GM21619 (cell line): ENCODE data around the gene C16orf54.
A peak's percentile ranks its signal among the peaks of the same experiment; 100 is the strongest.
"Not testable (repeated sequence)": the region's sequence is repeated elsewhere in the genome, so short reads cannot be mapped to it uniquely, and the experiment has no call there.

ENCODE experiments used
- ATAC-seq: cut with Tn5 transposase; IDR thresholded peaks from one replicate; pipeline ENCODE4 v1.9.1; 2021; ENCODE audit not compliant: unreplicated experiment

The C16orf54 gene

DNA sequence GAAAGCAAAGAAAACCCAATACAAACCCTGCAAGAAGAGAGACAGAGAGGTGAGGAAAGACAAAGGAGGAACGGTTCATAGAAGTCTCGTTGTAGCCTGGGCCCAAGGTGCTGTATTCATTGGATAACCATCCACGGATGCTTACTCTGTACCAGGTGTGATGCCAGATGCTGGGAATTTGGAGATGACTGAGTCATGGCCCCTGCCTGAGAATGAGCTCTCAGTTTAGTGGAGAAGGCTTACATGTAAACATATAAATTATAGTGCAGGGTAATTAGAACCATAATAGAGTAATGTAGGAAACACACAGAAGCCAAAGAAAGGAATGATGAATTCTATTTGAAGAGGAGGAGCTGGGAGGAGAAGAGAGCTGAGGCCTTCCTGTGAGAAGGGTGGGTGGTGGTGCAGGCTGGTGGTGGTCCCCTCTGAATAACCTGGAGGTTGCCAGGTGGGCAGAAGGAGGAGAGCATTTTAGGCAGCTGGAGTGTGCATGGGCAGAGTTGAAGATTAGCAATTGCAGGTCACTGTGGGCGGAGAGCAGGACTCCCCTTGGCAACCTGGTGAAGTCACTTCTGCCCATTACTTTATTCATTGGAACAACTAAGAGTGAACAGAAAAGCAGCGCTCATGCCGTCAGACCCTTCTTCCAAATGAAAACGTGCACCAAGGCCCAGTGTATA lies 24.6 kb upstream of the C16orf54 start:
- no peak for ATAC-seq

DNA sequence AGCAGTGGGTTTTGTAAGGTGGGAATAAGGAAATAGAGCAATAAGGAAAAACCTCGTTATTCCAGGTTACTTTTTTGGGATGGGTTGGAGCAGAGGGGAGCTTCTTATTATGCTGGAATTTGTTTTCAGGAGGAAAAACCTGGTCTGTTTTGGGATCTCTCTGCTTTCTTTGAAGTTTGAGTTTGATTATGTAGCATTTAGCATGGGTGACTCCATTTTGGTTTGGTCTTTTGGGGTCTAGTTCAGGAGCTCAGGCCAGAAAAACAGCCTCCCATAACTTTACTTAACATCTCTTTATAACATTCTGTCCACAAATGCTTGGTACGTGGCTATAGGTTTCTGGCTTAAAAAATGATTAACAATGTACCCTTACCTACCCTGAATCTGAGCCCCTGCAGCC lies 23.7 kb upstream of the C16orf54 start:
- no peak for ATAC-seq

DNA sequence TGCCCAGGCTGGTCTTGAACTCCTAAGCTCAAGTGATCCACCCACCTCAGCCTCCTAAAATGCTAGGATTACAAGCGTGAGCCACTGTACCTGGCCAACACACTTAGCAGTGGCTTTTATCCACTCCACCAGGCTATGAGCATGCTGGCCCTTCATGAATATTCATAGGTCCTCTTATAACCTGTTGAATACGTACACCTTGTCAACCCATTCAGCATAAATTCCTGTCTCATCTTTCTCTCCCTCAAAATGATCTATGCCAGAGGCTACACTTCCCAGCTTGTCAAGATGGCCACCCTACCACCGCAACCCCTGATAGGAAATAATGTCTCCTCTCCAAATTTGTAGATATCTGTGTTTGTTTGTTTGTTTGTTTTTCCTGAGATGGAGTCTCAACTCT lies 21.3 kb upstream of the C16orf54 start:
- no peak for ATAC-seq

GRCh38 chr16:29766571-29766970 lies 20.8 kb upstream of the C16orf54 start:
- no peak for ATAC-seq

DNA sequence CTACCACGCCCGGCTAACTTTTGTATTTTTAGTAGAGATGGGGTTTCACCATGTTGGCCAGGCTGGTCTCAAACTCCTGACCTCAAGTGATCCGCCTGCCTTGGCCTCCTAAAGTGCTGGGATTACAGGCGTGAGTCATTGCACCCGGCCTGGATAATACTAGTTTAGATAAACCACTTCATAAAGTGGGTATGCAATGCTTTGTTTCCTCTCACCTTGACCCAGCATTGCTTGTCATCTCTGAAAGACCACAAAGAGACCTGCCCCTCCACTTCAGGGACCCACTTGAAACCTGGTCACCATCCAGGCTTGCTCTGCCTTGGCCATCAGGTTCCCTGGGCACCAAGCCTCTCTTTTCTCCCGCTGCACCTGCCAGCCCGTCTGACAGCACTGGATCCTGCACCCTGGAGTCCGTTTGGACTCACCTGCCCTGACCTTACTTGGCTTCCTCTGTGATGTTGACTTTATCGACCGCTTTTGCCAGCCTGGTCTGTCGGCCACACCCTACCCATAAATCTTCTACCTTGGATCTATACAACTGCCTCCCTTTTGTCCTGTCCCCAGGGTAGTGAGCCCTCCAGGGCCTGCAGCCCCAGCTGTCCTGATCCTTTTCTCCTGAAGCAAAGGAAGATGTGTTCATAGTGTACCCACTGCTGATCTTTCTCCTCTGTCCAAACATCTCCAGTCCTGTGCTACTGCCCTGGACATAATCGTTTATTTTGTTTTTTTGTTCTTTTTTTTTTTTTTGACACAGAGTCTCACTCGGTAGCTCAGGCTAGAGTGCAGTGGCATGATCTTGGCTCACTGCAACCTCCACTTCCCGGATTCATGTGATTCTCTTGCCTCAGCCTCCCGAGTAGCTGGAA lies 19.6 kb upstream of the C16orf54 start:
- no peak for ATAC-seq

DNA sequence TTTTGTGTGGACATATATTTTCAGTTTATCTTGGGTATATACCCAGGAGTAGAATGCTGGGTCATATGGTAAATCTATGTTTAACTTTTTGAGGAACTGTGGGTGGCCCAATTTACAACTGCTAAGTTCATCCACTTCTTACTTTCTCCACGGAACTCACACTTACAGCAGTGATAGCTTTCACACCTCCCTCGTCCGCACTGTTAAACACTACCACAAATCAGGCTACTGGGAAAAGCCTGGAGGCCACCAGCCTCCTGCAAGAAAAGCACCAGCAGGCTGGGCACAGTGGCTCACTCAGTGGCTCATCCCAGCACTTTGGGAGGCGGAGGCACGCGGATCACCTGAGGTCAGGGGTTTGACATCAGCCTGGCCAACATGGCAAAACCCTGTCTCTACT lies 17.5 kb upstream of the C16orf54 start:
- ATAC-seq = no peak

GRCh38 chr16:29761882-29762281 lies 16.1 kb upstream of the C16orf54 start:
- no peak for ATAC-seq

DNA sequence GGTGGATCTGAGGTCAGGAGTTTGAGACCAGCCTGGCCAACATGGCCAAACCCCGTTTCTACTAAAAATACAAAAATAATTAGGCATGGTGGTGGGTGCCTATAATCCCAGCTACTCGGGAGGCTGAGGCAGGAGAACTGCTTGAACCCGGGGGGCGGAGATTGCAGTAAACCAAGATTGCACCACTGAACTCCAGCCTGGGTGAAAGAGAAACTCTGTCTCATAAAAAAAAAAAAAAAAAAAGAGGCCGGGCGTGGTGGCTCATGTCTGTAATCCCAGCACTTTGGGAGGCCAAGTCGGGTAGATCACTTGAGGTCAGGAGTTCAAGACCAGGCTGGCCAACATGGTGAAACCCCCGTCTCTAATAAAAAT lies 15.5 kb upstream of the C16orf54 start:
- ATAC-seq = not testable (repeated sequence)

DNA sequence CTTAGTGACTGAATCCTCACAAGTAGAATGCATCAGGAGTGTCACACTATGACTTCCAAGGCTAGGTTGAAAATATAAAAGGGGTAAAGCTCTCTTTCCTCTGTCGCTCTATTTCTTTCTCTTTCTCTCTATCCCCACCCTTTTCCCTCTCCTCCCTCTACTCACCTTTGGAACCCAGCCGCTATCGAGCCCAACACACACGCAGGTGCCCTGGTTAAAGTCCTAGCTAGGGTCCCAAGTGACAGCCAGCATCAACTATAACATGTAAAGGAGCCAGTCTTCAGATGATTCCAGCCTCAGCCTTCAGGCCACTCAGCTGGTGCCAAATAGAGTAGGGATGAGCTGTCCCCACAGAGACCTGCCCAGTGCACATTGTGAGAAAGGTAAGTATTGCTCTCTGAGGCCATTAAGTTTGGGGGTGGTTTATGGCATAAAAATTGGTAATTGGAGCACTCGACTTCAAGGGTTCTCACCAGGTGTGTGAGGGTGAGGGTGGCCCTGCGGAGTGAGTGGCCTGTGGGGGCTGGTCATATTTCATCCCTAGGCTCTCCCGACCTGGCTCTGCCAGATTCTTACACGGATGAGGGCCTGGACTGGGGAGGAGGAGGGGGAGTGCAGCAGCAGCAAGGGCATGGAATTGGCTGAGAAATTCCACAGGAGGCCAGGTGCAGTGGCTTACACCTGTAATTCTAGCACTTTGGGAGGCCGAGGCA lies 14.9 kb upstream of the C16orf54 start:
- no peak for ATAC-seq

DNA sequence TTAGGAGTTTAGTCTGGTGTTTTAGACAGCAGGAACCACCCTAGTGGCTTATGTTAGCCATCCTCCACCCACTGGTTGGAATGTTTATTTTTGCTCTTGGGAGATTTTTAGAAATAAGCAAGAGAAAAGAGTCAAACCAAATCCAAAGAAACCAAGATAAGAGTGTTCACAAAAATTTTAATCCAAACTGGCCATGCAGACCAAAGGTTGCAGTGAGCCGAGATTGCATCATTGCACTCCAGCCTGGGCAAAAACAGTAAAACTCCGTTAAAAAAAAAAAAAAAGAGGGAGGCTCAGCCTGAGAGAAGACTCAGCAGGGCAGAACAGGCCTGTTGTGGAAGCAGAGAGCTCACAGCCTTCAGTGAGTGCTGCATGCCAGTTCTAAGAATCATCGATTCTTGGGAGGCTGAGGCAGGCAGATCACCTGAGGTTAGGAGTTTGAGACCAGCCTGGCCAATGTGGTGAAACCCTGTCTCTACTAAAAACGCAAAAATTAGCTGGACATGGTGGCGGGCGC lies 12.2 kb upstream of the C16orf54 start:
- ATAC-seq = no peak

GRCh38 chr16:29757086-29757485 lies 11.3 kb upstream of the C16orf54 start:
- not testable (repeated sequence) for ATAC-seq

DNA sequence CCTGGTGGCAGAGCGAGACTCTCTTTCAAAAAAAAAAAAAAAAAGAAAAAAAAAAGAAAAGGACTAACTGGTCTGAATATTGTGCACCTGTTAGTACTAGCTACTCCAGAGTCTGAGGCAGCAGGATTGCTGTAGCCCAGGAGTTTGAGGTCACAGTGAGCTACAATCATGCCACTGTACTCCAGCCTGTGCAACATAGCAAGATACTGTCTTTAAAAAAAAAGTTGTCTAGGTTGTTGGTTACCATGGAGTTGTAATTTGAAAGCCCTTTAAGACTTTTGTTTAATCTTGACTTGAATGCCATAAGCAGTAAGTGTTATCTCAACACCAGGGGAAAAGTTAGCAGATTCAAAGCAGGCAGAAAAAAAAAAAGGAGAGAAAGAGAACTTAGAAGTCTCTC lies 10.9 kb upstream of the C16orf54 start:
- ATAC-seq = no peak

- no peak for ATAC-seq
Measured at GRCh38 chr16:29753516-29753915, 7.7 kb upstream of the C16orf54 start.

DNA sequence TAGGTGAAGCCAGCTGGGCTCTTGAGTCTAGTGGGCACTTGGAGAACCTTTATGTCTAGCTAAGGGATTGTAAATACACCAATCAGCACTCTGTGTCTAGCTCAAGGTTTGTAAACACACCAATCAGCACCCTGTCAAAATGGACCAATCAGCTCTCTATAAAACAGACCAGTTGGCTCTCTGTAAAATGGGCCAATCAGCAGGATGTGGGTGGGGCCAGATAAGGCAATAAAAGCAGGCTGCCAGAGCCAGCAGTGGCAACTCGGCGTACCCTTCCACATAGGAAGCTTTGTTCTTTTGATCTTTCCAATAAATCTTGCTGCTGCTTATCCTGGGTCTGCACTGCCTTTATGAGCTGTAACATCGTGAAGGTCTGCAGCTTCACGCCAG lies 3.0 kb upstream of the C16orf54 start:
- ATAC-seq = not testable (repeated sequence)

GRCh38 chr16:29747947-29748759 lies 2.4 kb upstream of the C16orf54 start:
- no peak for ATAC-seq

GRCh38 chr16:29746518-29746917 lies 728 bp upstream of the C16orf54 start:
- not testable (repeated sequence) for ATAC-seq

DNA sequence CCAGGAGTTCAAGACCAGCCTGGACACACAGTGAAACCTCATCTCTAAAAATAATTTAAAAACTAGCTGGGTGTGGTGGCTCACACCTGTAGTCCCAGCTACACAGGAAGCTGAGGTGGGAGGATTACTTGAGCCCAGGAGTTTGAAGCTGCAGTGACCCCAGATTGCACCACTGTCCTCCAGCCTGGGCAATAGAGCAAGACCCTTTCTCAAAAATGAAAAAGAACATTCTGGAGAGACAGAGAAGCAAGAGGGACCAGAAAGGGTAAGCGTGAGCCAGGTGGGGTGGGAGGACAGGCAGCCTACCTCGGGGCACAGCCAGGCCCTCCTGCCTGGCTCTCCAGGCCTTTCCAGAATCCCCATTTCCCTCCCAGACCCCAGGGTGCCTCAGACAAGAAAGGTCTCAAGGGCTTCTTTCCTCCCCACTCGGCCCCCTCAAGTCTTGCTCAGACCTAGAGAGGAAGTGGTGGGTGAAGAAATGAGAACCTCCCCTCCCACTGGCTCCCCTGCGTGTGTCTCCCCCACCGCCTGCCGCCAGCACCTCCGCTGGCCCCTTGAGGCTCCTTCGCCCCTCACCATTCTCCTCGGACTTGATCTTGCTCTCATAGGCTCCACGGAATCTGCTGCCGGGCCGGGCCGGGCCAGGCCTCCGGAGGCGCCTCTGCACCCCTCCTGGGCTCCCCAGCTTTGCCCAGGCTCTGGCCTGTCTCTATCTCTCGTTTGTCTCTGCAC lies 503 bp downstream of the C16orf54 start:
- ATAC-seq = peak; percentile 43

GRCh38 chr16:29744541-29745101 lies 1.2 kb downstream of the C16orf54 start:
- no peak for ATAC-seq

DNA sequence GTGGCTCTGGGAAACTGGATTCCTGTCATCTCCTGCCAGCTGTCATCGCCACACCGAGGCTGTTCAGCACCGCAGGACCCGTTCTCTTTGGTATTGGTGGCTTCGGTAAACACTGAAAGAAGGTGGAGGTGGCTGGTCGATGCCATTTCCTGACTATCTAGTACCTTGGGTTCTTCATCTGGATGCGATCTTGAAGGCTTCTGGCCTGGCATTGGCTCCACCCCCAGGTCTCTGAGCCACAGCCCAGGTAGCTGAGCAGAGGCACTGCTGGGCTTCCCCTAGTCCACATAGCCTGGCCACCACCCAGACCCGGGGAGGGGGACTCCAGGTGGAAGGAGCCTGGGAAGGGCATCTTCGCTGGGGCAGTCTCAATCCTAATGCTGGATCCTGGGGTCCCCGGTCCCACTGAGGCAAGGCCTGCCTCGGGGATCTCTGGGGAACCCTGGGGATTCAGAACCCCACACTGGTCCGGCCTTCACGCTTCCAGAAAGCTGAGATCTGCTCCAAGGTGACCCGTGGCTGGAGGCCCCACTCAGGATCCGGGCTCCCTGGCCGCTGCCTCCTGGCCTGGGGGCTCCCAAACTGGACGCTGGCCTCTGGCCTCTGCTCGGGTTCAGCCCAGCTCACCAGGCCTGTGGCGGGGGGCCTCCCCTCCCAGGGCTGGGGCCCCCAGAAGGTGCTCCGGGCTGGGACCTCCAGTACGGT lies 1.8 kb downstream of the C16orf54 start:
- ATAC-seq = no peak
